Stimulated activated CD4-positive, alpha-beta T cell treated with anti-CD3 and anti-CD28 coated beads, TNF-alpha, amount 100 ng/mL, for 48 hours (primary cell): ENCODE measurements around the gene ZBTB5.
A peak's percentile ranks its signal among the peaks of the same experiment; 100 is the strongest.
"Not testable (repeated sequence)": the region's sequence is repeated elsewhere in the genome, so short reads cannot be mapped to it uniquely, and the experiment has no call there.

Experiments
- DNase-seq, 3 donors: peaks; one replicate each; pipeline ENCODE4 v3.0.0-alpha.2; 2020; ENCODE audit warnings: low read depth in 3 of 3

ZBTB5 gene

GRCh38 chr9:37486256-37486615 is 21.0 kb upstream of the ZBTB5 start:
- DNase-seq, result peak in 1 of 3 donors; percentile 14

GRCh38 chr9:37485389-37486255 is 20.4 kb upstream of the ZBTB5 start, which contains the start of gene POLR1E:
Gene POLR1E (plus strand): TSS chr9:37485948. CDS start chr9:37486048, 100 bp downstream.
- DNase-seq, result peak; percentile 92 to 96 (median 94)

- DNase-seq, result no peak
Measured at GRCh38 chr9:37480759-37481158, 15.5 kb upstream of the ZBTB5 start.

GRCh38 chr9:37477987-37478619 is 12.9 kb upstream of the ZBTB5 start:
- not testable (repeated sequence) for DNase-seq

- DNase-seq, result not testable (repeated sequence)
Measured at GRCh38 chr9:37477443-37477842, 12.2 kb upstream of the ZBTB5 start.

GRCh38 chr9:37476930-37477329 is 11.7 kb upstream of the ZBTB5 start:
- no peak for DNase-seq

- DNase-seq, result no peak
Measured at GRCh38 chr9:37474438-37474837, 9.2 kb upstream of the ZBTB5 start.

GRCh38 chr9:37473982-37474381 is 8.7 kb upstream of the ZBTB5 start:
- DNase-seq, result not testable (repeated sequence)

- no peak for DNase-seq
Measured at GRCh38 chr9:37471942-37472684, 6.9 kb upstream of the ZBTB5 start.

GRCh38 chr9:37468620-37469019 is 3.4 kb upstream of the ZBTB5 start:
- DNase-seq, result no peak

- DNase-seq, result not testable (repeated sequence)
Measured at GRCh38 chr9:37467530-37467929, 2.3 kb upstream of the ZBTB5 start.

- peak in 1 of 3 donors; percentile 14 for DNase-seq
Measured at GRCh38 chr9:37466037-37466709, 923 bp upstream of the ZBTB5 start.

- DNase-seq, result peak; percentile 41 to 75 (median 44)
Measured at GRCh38 chr9:37464426-37465248, 613 bp downstream of the ZBTB5 start.

GRCh38 chr9:37464006-37464405 is 1.2 kb downstream of the ZBTB5 start:
- no peak for DNase-seq

GRCh38 chr9:37456817-37457216 is 8.4 kb downstream of the ZBTB5 start:
- DNase-seq, result no peak

GRCh38 chr9:37455884-37456647 is 9.2 kb downstream of the ZBTB5 start:
- no peak for DNase-seq

GRCh38 chr9:37454238-37454637 is 11.0 kb downstream of the ZBTB5 start:
- DNase-seq, result no peak

GRCh38 chr9:37453827-37454226 is 11.4 kb downstream of the ZBTB5 start:
- DNase-seq, result no peak

GRCh38 chr9:37452611-37453010 is 12.6 kb downstream of the ZBTB5 start:
- no peak for DNase-seq

GRCh38 chr9:37451628-37452027 is 13.6 kb downstream of the ZBTB5 start:
- DNase-seq, result no peak
